ENCODE data around the gene STX3.
"Not testable (repeated sequence)": the region's sequence is repeated elsewhere in the genome, so short reads cannot be mapped to it uniquely, and the experiment has no call there.

The STX3 gene

DNA sequence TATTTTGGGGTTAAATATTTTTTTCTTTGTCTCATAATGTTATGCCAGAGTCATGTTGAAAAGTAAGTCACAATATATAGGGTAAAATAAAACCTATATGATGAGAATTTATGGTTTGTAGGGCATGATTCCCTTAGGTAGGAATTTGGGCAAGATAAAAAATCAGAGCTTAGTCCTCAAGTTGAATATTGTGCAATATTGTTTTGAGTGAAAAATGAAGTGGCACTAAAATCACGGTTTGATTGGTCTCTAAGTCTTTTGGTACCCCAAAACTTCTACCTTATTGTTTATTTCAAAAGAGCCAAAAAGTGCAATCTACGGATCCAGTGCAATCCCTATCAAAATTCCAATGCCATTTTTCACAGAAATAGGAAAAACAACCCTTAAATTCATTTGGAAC lies 57.0 kb downstream of the STX3 start:
- no peak for DNase-seq (ENCODE audit: low read depth, low spot score)
- Histone ChIP-seq H3K4me3 (ENCODE audit: insufficient read length, low read depth) (no peak overlapping the region), H3K27me3 (ENCODE audit: insufficient read depth, insufficient read length) (no peaks in the 10 kb centered on the region), H3K9ac (ENCODE audit: insufficient read length, low read depth) (no peak overlapping the region), H3K36me3 (ENCODE audit: insufficient read depth, insufficient read length, low read length) (peaks cover 26% of the 10 kb centered on the region), H3K9me3 (ENCODE audit: insufficient read depth, low read length) (no peaks in the 10 kb centered on the region), H3K4me1 (ENCODE audit: insufficient read depth, insufficient read length) (no peaks in the 10 kb centered on the region)
- TF ChIP-seq ZNF274 (IDR thresholded peaks at IDR 0.05; ENCODE audit: low read depth, low read length) (no peak), SUZ12 (IDR thresholded peaks at IDR 0.05; ENCODE audit: extremely low read depth, insufficient read depth, insufficient read length) (no peak), YY1 (IDR thresholded peaks at IDR 0.05; ENCODE audit: insufficient read depth, insufficient read length) (no peak)

- H3K9me3 ChIP-seq (ENCODE audit: insufficient read depth, low read length), result no peaks in the 10 kb centered on the region
- TF ChIP-seq YY1 (IDR thresholded peaks at IDR 0.05; ENCODE audit: insufficient read depth, insufficient read length), result no peak
- TF ChIP-seq ZNF274 (IDR thresholded peaks at IDR 0.05; ENCODE audit: low read depth, low read length), result no peak
- TF ChIP-seq SUZ12 (IDR thresholded peaks at IDR 0.05; ENCODE audit: extremely low read depth, insufficient read depth, insufficient read length), result no peak
- H3K4me1 ChIP-seq (ENCODE audit: insufficient read depth, insufficient read length), result no peaks in the 10 kb centered on the region
- H3K27me3 ChIP-seq (ENCODE audit: insufficient read depth, insufficient read length), result no peaks in the 10 kb centered on the region
- peaks cover 14% of the 10 kb centered on the region for H3K36me3 ChIP-seq (ENCODE audit: insufficient read depth, insufficient read length, low read length)
- H3K9ac ChIP-seq (ENCODE audit: insufficient read length, low read depth), result no peak overlapping the region
- DNase-seq (ENCODE audit: low read depth, low spot score), result no peak
- H3K4me3 ChIP-seq (ENCODE audit: insufficient read length, low read depth), result no peak overlapping the region
Measured at GRCh38 chr11:59813364-59813763, 58.2 kb downstream of the STX3 start.

DNA sequence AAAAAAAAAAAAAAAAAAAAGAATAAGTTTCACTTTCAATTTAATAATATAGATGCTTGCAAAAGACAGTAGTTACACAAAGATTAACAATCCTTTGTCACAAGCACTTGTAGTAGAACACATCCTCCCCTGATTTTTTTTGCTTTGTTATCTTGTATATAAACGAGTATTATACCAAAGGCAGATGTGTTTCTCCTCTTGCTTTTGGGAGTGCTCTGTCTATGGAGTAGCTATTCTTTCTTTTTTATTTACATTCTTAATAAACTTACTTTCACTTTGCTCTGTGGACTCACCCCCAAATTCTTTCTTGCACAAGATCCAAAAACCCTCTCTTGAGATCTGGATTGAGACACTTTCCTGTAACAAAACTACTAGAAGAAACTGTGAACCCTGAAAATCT lies 58.8 kb downstream of the STX3 start:
- Histone ChIP-seq H3K36me3 (ENCODE audit: insufficient read depth, insufficient read length, low read length) (peaks cover 8% of the 10 kb centered on the region), H3K9ac (ENCODE audit: insufficient read length, low read depth) (no peak overlapping the region), H3K4me3 (ENCODE audit: insufficient read length, low read depth) (no peak overlapping the region), H3K4me1 (ENCODE audit: insufficient read depth, insufficient read length) (no peaks in the 10 kb centered on the region), H3K9me3 (ENCODE audit: insufficient read depth, low read length) (no peaks in the 10 kb centered on the region), H3K27me3 (ENCODE audit: insufficient read depth, insufficient read length) (no peaks in the 10 kb centered on the region)
- DNase-seq (ENCODE audit: low read depth, low spot score), result no peak
- no peak for TF ChIP-seq SUZ12 (IDR thresholded peaks at IDR 0.05; ENCODE audit: extremely low read depth, insufficient read depth, insufficient read length)
- no peak for TF ChIP-seq ZNF274 (IDR thresholded peaks at IDR 0.05; ENCODE audit: low read depth, low read length)
- no peak for TF ChIP-seq YY1 (IDR thresholded peaks at IDR 0.05; ENCODE audit: insufficient read depth, insufficient read length)

GRCh38 chr11:59815754-59816153 lies 60.6 kb downstream of the STX3 start:
- Histone ChIP-seq H3K9ac (ENCODE audit: insufficient read length, low read depth) (no peak overlapping the region), H3K36me3 (ENCODE audit: insufficient read depth, insufficient read length, low read length) (no peaks in the 10 kb centered on the region), H3K4me1 (ENCODE audit: insufficient read depth, insufficient read length) (no peaks in the 10 kb centered on the region), H3K4me3 (ENCODE audit: insufficient read length, low read depth) (no peak overlapping the region), H3K9me3 (ENCODE audit: insufficient read depth, low read length) (no peaks in the 10 kb centered on the region), H3K27me3 (ENCODE audit: insufficient read depth, insufficient read length) (no peaks in the 10 kb centered on the region)
- TF ChIP-seq YY1 (IDR thresholded peaks at IDR 0.05; ENCODE audit: insufficient read depth, insufficient read length) (no peak), ZNF274 (IDR thresholded peaks at IDR 0.05; ENCODE audit: low read depth, low read length) (no peak), SUZ12 (IDR thresholded peaks at IDR 0.05; ENCODE audit: extremely low read depth, insufficient read depth, insufficient read length) (no peak)
- DNase-seq (ENCODE audit: low read depth, low spot score), result no peak

GRCh38 chr11:59816434-59816833 lies 61.3 kb downstream of the STX3 start:
- H3K4me1 ChIP-seq (ENCODE audit: insufficient read depth, insufficient read length), result not testable (repeated sequence)

DNA sequence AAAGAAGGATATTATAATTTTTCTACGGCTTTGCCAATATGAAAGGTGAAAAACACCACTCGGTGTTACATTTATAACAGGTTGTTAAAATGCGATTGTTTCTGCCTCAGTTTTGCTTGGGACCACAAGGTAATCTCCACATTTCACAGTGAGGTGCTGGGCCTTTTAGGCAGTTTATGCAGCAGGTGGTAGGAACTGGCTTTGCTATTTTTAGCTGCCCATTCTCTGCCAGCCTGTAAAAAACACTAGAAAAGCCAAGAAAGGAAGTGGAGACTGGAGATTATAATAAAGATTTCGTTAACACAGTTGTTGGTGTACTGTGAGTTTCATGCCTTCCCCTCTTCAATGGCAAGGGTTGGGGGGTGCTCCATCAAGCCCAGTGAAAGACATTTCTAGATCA lies 63.4 kb downstream of the STX3 start:
- Histone ChIP-seq H3K9ac (ENCODE audit: insufficient read length, low read depth) (no peak overlapping the region), H3K9me3 (ENCODE audit: insufficient read depth, low read length) (no peaks in the 10 kb centered on the region), H3K36me3 (ENCODE audit: insufficient read depth, insufficient read length, low read length) (no peaks in the 10 kb centered on the region), H3K27me3 (ENCODE audit: insufficient read depth, insufficient read length) (no peaks in the 10 kb centered on the region), H3K4me3 (ENCODE audit: insufficient read length, low read depth) (no peak overlapping the region), H3K4me1 (ENCODE audit: insufficient read depth, insufficient read length) (no peaks in the 10 kb centered on the region)
- no peak for DNase-seq (ENCODE audit: low read depth, low spot score)
- TF ChIP-seq SUZ12 (IDR thresholded peaks at IDR 0.05; ENCODE audit: extremely low read depth, insufficient read depth, insufficient read length) (no peak), YY1 (IDR thresholded peaks at IDR 0.05; ENCODE audit: insufficient read depth, insufficient read length) (no peak), ZNF274 (IDR thresholded peaks at IDR 0.05; ENCODE audit: low read depth, low read length) (no peak)

More at GRCh38 chr11:59816434-59816833, 61.3 kb downstream of the STX3 start:
- not testable (repeated sequence) for H3K36me3 ChIP-seq (ENCODE audit: insufficient read depth, insufficient read length, low read length); H3K9ac ChIP-seq (ENCODE audit: insufficient read length, low read depth); H3K27me3 ChIP-seq (ENCODE audit: insufficient read depth, insufficient read length); H3K4me3 ChIP-seq (ENCODE audit: insufficient read length, low read depth); H3K9me3 ChIP-seq (ENCODE audit: insufficient read depth, low read length); DNase-seq (ENCODE audit: low read depth, low spot score)

DNA sequence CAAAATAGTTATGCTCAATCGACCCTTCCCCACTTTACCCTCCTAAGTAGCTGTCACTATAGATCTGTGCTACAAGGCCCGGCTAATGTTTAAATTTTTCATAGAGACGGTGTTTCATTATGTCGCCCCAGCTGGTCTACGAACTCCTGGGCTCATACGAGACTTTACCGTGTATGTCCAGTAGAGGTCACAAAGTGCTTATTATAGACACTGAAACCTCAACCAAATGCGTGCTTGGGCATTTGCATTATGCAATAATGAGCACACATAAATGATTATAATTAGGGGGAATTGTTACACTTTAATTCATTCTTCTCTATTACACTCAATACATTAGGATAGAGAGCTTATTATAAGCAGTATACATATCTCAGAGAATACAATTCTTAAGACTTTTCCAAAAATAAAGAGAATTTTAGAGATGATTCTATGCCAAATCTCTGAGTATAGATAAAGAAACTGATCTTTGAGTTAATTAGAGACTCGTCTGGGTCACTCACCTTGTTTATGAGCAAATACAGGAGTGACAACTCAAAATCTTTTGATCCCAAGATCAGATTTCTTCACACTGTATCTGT lies 67.9 kb downstream of the STX3 start:
- DNase-seq (ENCODE audit: low read depth, low spot score), result no peak
- TF ChIP-seq SUZ12 (IDR thresholded peaks at IDR 0.05; ENCODE audit: extremely low read depth, insufficient read depth, insufficient read length) (no peak), YY1 (IDR thresholded peaks at IDR 0.05; ENCODE audit: insufficient read depth, insufficient read length) (no peak), ZNF274 (IDR thresholded peaks at IDR 0.05; ENCODE audit: low read depth, low read length) (no peak)

DNA sequence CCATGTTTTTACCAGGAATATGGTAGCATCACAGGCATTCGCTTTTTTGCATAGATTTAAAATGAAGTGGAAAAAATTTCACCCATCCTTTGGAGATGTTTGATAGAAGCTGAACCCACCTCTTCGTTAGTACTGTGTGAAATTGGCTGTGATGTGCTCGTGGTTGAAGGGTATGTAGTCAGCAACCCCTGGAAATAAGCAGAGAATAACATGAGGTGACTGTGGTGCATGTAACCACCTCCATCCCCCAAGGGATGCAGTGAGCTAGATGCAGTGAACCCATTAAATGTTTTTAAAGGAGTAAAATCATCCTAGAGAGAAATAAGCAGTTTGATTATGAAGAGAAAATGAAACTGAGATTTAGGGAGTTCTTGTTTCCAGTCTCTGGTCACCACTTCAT lies 74.2 kb downstream of the STX3 start:
- no peak for DNase-seq (ENCODE audit: low read depth, low spot score)
- Histone ChIP-seq H3K36me3 (ENCODE audit: insufficient read depth, insufficient read length, low read length) (no peaks in the 10 kb centered on the region), H3K4me1 (ENCODE audit: insufficient read depth, insufficient read length) (no peaks in the 10 kb centered on the region), H3K9ac (ENCODE audit: insufficient read length, low read depth) (no peak overlapping the region), H3K27me3 (ENCODE audit: insufficient read depth, insufficient read length) (no peaks in the 10 kb centered on the region), H3K4me3 (ENCODE audit: insufficient read length, low read depth) (no peak overlapping the region), H3K9me3 (ENCODE audit: insufficient read depth, low read length) (no peaks in the 10 kb centered on the region)
- TF ChIP-seq ZNF274 (IDR thresholded peaks at IDR 0.05; ENCODE audit: low read depth, low read length), result no peak
- no peak for TF ChIP-seq YY1 (IDR thresholded peaks at IDR 0.05; ENCODE audit: insufficient read depth, insufficient read length)
- no peak for TF ChIP-seq SUZ12 (IDR thresholded peaks at IDR 0.05; ENCODE audit: extremely low read depth, insufficient read depth, insufficient read length)

More for the DNA sequence above, 67.9 kb downstream of the STX3 start:
- no peaks in the 10 kb centered on the region for H3K9me3 ChIP-seq (ENCODE audit: insufficient read depth, low read length)
- H3K9ac ChIP-seq (ENCODE audit: insufficient read length, low read depth), result no peak overlapping the region
- H3K27me3 ChIP-seq (ENCODE audit: insufficient read depth, insufficient read length), result no peaks in the 10 kb centered on the region
- no peak overlapping the region for H3K4me3 ChIP-seq (ENCODE audit: insufficient read length, low read depth)
- no peaks in the 10 kb centered on the region for H3K4me1 ChIP-seq (ENCODE audit: insufficient read depth, insufficient read length)
- no peaks in the 10 kb centered on the region for H3K36me3 ChIP-seq (ENCODE audit: insufficient read depth, insufficient read length, low read length)
